Stimulated activated CD8-positive, alpha-beta memory T cell treated with anti-CD3 and anti-CD28 coated beads, Interleukin-4, amount 100 ng/mL, for 1 hour (primary cell): ENCODE results near the gene EIF4ENIF1.
A peak's percentile ranks its signal among the peaks of the same experiment; 100 is the strongest.
"Not testable (repeated sequence)": the region's sequence is repeated elsewhere in the genome, so short reads cannot be mapped to it uniquely, and the experiment has no call there.

Experiments
- DNase-seq, 2 donors: peaks; one replicate each; pipeline ENCODE4 v3.0.0-alpha.2; 2020; ENCODE audit warnings: low read depth in 2 of 2, low spot score in 1 of 2

Gene EIF4ENIF1

GRCh38 chr22:31442768-31443489, 46.7 kb downstream of the EIF4ENIF1 start:
- DNase-seq, result no peak

- no peak for DNase-seq
Observed at GRCh38 chr22:31441652-31442051, 48.0 kb downstream of the EIF4ENIF1 start.

- no peak for DNase-seq
Observed at GRCh38 chr22:31440681-31441080, 49.0 kb downstream of the EIF4ENIF1 start.

GRCh38 chr22:31439808-31440207, 49.8 kb downstream of the EIF4ENIF1 start:
- no peak for DNase-seq

GRCh38 chr22:31436132-31436531, 53.5 kb downstream of the EIF4ENIF1 start:
- no peak for DNase-seq

GRCh38 chr22:31431950-31432349, 57.7 kb downstream of the EIF4ENIF1 start:
- DNase-seq, result no peak

- no peak for DNase-seq
Observed at GRCh38 chr22:31425331-31426050, 64.2 kb downstream of the EIF4ENIF1 start.

GRCh38 chr22:31402350-31402749, 87.3 kb downstream of the EIF4ENIF1 start:
- DNase-seq, result not testable (repeated sequence)

GRCh38 chr22:31400023-31400397, 89.6 kb downstream of the EIF4ENIF1 start:
- no peak for DNase-seq

GRCh38 chr22:31399211-31400022, 90.2 kb downstream of the EIF4ENIF1 start, which contains the start of gene DRG1:
DRG1 (plus strand) TSS chr22:31399604; CDS start chr22:31399684, 80 bp downstream.
- DNase-seq, result peak; percentile 91 to 92

GRCh38 chr22:31398231-31398630, 91.4 kb downstream of the EIF4ENIF1 start:
- DNase-seq, result no peak

- no peak for DNase-seq
Observed at GRCh38 chr22:31394326-31394725, 95.3 kb downstream of the EIF4ENIF1 start.

GRCh38 chr22:31393893-31394292, 95.7 kb downstream of the EIF4ENIF1 start:
- no peak for DNase-seq
